Measurements from ENCODE around the gene TMIGD2.

Gene TMIGD2

DNA sequence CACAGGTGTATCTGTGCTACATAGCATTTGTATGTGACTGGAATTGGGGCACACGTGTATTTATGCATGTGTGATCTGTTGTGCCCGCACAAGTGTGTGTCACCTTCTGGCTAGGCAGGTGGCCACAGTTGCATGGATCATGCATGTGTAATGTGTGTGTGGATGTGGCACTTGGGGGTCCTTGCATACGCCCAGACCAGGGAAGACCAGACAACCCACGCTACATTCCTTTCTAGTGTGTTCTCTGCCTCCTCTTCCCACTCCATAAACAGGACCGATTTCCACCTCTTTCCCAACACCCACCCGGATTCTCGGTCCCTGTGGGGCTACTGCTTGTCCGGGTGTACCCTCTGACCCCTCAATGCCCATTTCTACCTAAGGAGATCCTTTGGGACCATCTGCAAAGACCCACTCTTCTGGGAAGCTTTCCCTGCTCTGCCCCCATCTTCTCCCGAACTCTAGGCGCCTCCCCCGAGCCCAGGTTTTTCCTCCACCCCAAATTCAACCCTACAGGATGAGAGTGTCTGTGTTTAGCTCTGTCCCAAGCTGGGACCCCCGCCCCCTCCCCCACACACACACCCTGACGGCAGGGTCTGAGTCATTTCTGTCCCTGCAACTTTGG is 24.1 kb upstream of the TMIGD2 start:
- no peak for DNase-seq

- DNase-seq: no peak
Observed at GRCh38 chr19:4324228-4324627, 22.0 kb upstream of the TMIGD2 start.

DNA sequence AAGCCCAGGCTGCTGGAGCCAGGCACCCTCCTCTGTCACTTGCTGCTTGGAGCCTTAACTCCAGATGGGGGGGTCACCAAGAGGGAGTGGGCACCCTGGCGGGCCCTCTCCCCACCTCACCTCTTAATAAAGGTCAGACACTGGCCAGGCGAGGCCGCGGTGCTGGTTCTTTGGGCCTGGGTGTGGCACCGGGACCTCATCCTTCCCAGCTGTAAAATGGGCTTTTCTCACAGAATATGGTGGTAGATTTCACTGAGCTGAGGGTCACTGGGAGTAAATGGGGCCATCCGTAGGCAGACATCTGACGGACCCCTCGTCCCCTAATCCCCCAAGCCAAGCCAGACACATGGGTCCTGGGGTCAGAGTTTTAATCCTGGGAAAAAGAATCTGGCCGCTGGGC is 21.5 kb upstream of the TMIGD2 start:
- no peak for DNase-seq

- no peak for DNase-seq
Observed at GRCh38 chr19:4322942-4323665, 20.9 kb upstream of the TMIGD2 start.

DNA sequence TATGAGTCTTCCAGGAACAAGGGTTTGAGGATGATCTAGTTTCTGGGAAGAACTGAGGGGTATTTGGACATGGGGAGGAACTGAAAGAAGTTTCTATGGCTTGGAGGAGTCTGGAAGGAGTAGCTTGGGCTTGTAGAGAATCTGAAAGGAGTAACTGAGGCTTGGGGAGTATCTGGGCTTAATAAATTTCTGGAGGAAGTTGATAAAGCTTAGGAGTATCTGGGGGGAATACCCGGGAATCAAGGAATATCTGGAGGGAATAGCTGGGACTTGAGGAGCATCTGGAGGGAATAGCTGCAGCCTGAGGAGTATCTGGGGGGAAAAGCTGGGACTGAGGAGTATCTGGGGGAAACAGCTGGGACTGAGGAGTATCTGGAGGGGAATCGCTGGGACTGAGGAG is 18.2 kb upstream of the TMIGD2 start:
- DNase-seq: no peak

DNA sequence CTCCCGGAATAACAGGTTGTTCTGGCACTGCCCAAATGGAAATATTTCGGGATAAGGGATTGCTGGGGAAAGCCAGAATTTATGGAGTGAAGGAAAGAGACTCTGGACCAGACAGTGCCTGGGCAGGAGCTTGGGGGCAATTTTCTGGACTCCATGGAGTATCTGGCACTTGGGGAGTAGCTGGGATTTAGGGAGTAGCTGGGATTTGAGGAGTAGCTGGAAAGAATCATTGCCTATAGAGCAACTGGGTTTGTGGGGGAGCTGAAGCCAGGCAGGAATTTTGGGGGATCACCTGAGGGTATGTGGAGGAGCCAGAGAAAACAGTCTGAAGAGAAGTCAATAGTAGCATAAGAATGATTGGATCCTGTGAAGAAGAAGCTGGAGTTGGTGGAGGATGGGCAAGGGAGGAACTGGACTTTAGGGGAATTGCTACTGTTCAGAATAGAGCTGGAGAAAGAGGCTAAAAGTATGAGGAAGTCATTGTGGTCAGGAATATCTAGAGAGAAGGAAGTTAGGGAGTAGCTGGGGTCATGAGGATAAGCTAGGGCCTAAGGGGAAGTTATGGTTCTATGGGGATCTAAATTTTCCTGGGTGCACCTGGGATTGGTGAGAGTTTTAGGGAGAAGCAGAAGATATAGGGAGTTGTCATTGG is 17.0 kb upstream of the TMIGD2 start:
- DNase-seq: no peak

- DNase-seq: no peak
Observed at GRCh38 chr19:4318460-4318859, 16.3 kb upstream of the TMIGD2 start.

DNA sequence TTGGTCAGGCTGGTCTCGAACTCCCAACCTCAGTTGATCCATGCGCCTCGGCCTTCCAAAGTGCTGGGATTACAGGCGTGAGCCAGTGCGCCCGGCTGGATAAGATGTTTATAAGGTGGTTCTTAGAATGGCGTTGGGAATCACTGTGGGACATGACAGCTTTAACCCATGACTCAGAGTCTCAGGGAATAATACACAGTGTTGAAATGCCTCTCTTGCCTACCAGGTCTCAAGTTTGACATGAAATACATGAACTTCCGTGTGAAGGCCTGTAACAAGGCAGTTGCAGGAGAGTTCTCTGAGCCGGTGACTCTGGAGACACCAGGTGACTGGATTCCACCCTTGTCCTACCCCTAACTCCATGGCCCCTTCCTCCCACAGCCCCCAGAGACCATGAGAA is 14.8 kb upstream of the TMIGD2 start:
- DNase-seq: no peak

GRCh38 chr19:4313847-4314490 is 11.8 kb upstream of the TMIGD2 start:
- DNase-seq: no peak

DNA sequence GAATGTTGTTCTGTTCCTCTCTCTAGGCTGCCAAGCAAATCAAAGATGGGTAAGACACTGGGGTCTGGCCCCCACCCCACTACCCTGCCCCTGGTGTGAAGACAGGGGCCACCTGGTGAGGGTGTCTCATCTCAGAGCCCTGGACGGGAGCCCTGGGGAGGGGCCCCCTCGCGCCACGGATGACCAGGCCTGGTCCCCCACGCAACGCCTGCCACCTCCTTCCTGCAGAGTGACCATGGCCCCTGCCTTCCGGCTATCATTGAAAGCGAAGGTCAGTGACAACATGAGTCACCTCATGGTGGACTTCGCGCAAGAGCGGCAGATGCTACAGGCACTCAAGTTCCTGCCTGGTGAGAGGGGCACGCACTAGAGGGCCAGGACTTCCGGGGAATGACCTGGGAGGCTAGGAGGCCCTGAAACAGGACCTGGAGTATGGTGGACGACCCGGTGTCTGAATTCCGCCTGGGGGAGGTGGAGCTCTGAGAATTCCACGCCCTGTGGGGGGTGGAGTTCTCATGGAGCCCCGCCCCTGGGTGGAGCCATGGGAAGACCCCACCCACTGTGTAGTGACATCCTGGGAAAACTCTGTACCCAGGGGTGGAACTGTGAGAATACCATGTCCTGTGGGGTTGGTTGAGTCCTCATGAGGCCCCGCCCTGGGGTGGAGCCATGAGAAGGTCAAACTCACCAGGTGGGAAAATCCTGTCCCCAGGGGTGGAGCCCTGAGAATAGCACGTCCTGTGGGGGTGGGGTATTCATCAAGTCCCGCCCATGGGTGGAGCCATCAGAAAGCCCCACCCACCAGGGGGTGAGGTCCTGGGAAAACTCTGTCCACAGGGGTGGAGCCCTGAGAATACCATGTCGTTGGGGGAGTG is 8.3 kb upstream of the TMIGD2 start:
- DNase-seq: no peak

- no peak for DNase-seq
Observed at GRCh38 chr19:4305659-4306058, 3.5 kb upstream of the TMIGD2 start.

GRCh38 chr19:4305257-4305612 is 3.0 kb upstream of the TMIGD2 start:
- DNase-seq: no peak

GRCh38 chr19:4304538-4305256 is 2.5 kb upstream of the TMIGD2 start, which contains the start of gene FSD1:
FSD1 (plus strand) TSS chr19:4304598; CDS start chr19:4304747, 149 bp downstream.
- peak; percentile 37 for DNase-seq

GRCh38 chr19:4303819-4304537 is 1.8 kb upstream of the TMIGD2 start:
- DNase-seq: no peak

GRCh38 chr19:4301590-4302242 is 473 bp downstream of the TMIGD2 start:
- no peak for DNase-seq

DNA sequence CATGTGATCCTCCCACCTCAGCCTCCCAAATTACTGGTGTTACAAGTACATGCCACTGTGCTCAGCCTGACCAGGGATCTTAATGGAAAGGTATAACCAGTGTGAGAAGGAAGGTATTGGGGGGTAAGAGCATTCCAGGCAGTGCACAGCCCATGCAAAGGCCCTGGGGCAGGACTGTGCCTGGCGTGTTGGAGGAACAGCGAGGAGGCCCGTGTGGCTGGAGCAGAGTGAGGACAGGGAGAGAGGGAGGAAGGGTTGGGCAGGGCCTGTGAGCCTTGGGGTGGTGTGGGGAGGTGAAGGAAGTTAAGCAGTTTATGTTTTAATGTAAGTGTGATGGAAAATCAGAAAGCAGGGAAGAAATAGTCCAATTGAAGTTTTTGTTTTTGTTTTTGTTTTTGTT is 1.6 kb downstream of the TMIGD2 start:
- no peak for DNase-seq

DNA sequence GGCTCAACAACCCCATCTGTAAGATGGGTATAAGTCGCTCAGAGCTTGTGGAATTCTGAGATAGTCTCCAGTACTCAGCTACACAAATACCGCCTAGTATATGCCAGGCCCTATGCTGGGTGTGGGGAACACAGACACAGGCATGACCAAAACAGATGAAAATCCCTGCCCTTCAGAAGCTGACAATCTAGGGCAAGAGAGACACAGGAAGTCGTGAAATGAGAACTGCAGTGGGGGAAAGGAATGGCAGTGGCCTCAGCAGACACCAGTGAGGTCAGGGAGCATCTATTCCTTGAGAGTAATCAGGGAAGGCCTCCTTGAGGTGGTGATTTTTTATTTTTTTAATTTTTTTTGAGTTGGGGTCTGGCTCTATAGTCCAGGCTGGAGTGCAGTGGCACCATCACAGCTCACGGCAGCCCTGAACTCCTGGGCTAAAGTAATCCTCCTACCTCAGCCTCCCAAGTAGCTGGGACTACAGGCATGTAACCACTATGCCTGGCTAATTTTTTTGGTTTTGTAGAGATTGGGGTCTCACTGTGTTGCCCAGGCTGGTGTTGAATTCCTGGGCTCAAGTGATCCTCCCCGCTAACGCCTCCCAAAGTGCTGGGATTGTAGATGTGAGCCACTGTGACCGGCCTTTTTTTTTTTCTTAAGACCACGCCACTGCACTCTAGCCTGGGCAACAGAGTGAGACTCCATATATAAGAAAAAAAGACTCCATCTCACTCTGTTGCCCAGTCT is 3.2 kb downstream of the TMIGD2 start:
- no peak for DNase-seq

DNA sequence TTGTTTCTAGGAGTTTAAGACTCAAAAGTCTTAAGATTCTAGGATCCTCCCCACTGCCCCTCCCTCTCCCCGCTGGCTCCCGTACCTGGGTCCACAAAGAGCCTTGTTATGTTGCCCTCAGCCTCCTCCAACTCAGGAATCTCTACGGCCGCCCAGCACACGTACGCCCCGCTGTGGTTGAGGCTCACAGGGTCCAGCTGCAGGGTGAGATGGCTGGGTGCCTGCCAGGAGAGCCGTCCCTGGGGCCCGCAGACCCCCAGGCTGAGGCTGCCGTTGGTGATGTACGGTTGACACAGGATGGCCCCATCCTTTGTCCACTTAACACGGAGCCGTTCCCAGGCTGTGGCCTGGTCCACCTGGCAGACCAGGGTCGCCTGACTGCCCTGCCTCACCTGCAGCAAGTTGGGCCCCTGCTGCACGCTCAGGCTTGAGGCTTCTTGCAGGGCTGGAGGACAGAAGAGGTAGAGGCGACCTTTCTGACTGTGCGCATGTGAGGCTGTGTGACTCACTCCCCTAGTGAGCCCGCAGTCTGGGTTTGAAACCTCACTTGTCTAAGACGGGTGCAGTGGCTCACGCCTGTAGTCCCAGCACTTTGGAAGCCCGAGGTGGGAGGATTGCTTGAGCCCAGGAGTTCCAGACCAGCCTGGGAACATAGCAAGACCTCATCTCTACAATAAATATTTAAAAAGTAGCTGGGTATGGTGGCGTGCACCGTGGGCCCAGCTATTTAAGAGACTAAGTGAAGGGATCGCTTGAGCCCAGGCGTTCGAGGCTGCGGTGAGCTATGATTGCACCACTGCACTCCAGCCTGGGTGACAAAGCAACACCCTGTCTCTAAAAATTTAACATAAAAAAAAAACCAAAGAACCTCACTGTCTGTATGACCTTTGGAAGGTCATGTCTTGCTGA is 4.0 kb downstream of the TMIGD2 start:
- no peak for DNase-seq

Measured in activated T-cell treated with anti-CD3 and anti-CD28 coated beads for 4 hours (primary cell).